Inflammatory macrophage (primary cell): ENCODE measurements around the gene STX16.
A peak's percentile ranks its signal among the peaks of the same experiment; 100 is the strongest.

Source experiments
- DNase-seq, 2 donors: peaks; one replicate each; pipeline ENCODE4 v3.0.0-alpha.2; 2020 to 2022

STX16 gene

DNA sequence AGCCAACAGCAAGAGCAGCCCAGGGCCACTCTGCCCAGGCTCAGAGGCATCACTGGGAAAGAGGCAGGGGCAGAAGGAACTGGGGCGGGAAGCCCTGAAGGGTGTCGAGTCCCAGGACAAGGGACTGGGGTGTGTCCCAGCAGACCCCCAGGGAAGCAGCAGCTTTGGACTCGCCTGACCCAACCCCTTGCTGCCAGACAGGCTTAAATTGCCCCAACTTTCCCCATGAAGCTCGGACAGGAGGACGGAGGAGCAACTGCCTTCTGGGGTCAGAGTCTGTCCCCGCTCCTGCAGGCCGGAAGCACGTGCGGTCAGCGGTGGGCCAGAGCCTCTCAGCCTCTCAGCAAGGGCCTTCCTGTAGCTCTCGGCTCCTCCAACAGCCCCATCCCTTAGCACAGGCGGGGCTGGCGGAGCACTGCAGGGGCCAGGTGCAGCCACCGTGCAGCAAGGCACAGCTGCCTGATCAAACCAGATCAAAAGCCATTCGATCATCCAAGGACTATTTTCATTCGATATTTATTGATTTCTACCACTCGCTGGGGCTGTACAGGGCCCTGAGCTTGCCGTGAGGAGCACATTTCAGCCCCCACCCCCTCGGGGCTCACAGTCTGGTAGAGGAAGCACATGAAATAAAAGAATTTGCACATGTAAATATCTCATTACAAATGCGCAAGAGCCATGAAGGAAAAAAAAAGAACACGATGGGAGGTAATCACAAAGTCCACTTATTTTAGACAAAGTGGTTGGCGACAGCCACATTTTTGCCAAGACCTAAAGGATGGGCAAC is 31.8 kb upstream of the STX16 start:
- DNase-seq, result no peak

- no peak for DNase-seq
Measured at GRCh38 chr20:58619864-58620431, 31.1 kb upstream of the STX16 start.

DNA sequence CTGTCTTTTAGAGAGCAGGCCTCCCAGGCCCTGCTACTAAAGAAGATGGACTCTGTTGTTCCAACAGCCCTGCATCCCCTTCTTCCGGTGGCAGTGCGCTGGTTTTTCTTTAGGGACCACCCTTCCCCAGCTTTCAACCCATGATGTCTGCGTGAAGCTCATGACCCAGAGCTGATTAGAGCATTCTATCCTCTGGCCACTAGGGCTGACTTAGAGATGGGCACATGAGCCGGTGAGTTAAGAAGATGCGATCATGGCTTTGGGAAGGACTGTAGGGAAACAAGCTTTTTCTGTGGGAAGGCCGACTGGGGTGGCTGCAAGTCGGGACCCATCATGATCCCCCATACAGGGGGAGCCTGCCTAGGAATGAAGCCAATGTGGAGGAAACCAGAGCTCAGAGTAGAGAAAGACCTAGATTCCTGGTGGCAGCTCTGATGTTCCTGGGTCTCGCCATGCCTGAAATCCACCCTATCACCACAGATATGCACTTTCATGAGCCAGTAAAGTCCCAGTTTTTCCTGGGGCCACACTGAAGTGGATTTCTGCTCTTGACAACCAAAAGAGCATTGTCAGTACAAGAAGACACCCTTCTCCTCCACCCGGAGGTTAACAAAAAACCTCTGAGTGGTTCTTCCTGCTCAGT is 29.1 kb upstream of the STX16 start:
- DNase-seq, result no peak

GRCh38 chr20:58622671-58623578 is 28.2 kb upstream of the STX16 start:
- DNase-seq, result no peak

- DNase-seq, result no peak
Measured at GRCh38 chr20:58623579-58624473, 27.3 kb upstream of the STX16 start.

DNA sequence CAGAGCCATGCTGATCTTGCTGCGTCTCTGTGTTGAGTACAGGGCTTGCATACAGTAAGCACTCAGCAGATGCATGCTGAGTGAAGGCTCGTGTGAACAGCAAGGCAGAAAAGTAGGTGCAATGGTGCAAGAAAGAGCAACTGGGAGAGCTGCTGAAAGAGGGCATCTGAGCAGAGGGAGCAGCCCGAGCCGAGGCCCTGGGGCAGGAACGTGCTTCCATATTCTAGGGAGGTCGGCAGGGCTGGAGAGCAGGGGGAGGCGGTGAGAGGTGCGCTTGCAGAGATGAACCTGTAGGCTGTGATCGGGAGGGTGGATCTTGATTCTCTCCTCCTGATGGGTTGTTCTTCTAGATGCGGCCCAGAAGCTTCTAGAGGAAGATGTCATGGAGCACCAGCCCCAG is 26.4 kb upstream of the STX16 start:
- no peak for DNase-seq

GRCh38 chr20:58625585-58625984 is 25.5 kb upstream of the STX16 start:
- DNase-seq, result no peak

- no peak for DNase-seq
Measured at GRCh38 chr20:58626051-58626450, 25.0 kb upstream of the STX16 start.

DNA sequence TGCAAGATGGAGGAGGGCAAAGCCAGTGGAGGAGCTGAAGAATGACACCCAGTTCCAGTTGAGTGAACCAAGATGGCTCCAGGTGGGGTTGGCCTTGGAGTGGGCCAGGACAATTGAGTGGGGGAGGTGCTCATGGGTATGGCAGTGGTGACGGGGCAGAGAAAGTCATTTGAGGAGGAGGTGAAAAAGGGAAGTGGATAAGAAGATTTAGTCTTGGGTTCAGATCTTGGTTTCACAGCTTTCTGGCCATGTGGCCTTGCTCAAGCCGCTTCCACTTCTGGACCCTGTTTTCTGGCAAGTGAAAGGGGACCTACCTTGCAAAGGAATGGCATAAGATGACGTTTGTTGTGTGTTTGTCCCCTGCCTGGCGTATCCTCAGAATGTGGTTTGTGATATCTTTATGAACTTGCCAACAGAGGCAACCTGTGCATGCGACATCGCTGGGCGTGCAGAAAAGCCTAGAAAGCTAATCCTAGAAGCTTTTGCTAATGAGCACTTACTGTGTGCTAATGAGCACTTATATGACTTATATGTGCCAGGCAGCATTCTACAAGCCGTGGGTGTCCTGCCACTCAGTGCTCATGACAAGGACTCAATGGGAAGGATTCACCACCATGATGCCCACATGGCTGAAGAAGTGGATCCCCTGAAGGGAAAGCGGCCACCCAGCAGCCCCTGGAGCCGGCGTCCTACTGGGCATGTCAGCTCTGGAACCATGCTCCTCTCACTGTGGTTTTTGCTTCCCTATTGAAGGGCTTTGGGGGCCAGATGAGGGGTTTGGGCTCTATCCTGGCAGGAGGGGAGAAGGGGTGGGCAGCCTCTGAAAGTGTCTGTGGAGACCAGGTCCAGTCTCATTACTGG is 23.6 kb upstream of the STX16 start:
- no peak for DNase-seq

- no peak for DNase-seq
Measured at GRCh38 chr20:58628491-58629214, 22.4 kb upstream of the STX16 start.

GRCh38 chr20:58629215-58629580 is 21.9 kb upstream of the STX16 start:
- DNase-seq, result no peak

DNA sequence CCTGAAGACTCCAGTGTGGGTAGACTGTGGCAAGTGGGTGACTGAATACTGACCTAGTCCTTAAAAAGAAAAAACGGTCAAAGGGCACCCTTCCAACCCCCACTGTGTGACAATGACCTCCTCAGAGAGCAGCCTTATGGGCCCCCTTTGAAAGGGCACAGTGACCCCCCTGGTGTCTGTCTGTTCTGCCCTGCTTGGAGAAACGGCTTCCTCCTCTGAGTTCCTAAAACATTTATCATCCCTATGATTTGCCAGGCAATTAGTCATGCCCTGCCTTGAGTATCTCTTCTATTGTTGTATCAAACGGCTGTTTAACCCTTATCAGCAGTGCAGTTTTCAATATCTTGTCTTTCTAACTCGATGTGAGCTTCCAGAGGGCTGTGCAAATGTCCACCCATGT is 21.0 kb upstream of the STX16 start:
- no peak for DNase-seq

GRCh38 chr20:58633161-58634053 is 17.7 kb upstream of the STX16 start:
- DNase-seq, result no peak

DNA sequence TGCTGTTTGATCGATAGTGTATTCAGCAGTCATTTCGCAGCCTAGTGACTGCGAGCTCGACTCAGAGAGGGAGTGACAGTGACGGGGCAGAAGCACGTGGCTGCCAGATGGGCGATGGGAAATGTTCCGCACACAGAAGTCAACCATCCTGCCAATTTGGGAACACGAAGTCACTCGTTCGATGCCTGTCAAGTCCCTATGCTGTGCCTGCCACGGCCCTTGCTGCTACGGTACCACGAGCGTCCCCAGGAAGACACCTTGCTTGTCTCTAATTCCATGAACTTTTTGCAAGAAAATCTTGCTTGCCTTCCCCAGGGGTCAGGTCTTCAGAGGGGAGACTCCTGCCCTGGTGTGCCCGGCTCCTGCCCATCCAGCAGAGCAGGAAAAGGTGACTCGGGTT is 17.0 kb upstream of the STX16 start:
- DNase-seq, result no peak

DNA sequence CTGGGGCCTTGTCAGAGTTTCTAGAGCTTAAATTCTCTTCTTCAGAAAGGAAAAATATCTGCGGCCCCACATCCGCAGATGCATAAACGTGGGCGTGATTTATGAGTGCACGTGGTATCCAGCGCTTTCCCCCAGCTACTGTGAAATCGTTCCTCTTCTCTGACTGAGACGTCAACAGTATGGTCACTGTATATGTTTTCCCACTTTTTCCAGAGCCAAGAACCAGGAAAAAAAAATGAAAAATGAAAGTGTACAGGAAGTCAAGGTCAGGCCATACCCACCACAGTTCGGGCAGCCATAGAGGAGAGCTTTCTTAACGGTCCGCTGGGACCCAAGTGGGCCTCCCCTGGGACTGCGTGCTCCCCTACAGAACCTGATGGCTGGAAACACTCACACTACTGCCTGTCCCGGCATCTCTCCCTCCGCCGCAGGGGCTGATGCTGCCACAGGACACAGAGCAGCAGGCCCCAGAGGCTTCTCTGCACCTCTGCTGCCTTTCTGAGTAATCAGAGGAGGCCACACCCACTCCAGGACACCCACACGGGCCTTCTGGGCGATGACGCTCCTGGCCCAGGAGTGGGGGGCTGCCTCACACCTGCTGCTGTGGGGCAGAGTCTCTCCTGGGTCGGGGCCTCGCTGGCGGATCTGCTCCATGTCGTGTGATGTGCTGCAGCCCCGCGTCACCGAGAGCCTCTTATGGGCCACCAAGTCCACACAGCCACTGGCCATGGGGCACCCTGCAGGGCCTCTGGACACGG is 16.4 kb upstream of the STX16 start:
- peak; percentile 32 to 61 for DNase-seq

DNA sequence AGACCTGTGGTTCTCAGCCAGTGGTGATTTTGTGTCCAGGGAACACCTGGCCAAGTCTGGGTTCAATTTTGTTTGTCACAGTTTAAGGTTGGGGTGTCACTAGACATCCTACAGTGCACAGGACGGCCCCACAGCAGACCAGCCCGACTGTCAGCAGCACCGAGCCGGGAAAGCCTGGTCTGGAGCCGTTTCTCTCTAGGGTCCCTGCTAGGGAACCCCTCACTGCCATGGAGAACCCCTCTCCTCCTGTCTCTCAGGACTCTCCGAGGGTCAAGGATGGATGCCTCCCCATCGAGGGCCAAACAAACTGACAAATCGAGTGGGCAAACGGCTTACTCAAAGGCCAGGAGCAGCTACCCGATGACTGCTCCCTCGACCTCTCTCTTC is 15.8 kb upstream of the STX16 start:
- DNase-seq, result no peak

DNA sequence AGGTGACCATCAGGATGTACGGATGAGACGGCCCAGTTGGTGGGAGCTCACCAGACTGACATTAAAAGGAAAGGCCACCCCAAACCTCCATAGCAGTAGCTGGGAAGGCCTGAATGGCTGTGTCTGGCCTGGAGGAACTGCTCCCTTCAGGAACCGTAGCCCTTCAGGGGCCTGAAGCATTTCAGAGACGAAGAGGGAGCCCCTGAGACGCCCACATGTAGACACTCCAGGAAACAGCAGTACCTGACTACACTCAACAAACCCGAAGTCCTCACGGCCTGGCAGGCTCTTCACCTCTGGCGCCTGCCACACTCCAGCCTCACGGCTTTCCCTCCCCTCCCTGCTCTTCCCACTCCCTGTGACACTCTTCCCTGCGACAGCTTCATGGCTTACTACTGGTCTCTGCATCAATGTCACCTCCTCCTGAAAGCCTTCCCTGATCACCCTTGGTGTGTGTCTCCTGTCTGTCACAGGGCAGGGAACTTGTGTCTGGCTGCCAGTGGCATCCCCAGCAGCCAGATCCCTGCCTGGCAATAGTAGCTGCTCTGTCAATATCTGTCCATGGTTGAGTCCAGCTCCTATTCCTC is 14.6 kb upstream of the STX16 start:
- no peak for DNase-seq

DNA sequence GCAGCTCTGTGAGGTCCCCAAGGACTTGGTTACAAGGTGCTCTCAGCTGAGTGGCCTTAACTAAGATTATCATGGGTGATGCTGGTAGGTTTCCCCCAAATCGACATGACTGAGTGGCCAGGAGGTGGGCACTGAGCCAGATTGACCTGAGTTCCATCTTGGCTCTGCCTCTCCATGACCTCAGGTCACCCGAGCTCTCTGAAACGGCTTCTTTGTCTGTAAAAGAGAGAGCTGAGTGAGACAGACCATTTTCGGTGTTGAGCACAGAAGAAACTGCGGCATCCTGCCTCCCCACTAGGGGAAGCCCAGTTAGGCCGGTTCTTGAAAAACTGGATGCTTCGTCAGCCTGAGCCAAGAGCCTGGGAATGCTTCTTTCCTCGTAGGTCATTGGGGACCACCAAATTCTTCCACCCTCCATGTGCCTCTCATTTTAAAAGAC is 14.1 kb upstream of the STX16 start:
- no peak for DNase-seq
